ENCODE data around the gene CASP6.

Gene CASP6

DNA sequence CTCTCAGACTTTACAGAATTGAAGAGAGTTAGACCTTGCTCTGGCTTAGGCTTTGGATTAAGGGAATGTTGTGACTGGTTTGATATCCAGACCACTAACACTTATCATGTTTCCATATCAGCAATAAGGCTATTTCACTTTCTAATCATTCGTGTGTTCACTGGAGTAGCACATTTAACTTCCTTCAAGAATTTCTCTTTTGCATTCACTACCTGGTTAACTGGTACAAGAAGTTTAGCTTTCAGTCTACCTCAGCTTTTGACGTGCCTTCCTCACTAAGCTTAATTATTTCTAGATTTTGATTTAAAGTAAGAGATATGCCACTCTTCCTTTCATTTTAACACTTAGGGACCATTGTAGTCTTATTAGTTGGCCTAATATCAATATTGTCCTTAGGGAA is 62.6 kb downstream of the CASP6 start:
- Histone ChIP-seq H3K9me3 (replicated peaks; ENCODE audit: insufficient read depth, low read length) (no peaks in the 10 kb centered on the region), H3F3A (ENCODE audit: insufficient read depth, low read length) (no peaks in the 10 kb centered on the region), H3K79me2 (ENCODE audit: low read length) (no peaks in the 10 kb centered on the region), H2AFZ (ENCODE audit: low read length) (no peak overlapping the region), H3K9me2 (replicated peaks; ENCODE audit: insufficient read depth, low read length) (no peaks in the 10 kb centered on the region), H3K4me3 (ENCODE audit: low read length) (no peak overlapping the region), H3K4me2 (ENCODE audit: low read depth, low read length) (no peak overlapping the region), H3K9ac (ENCODE audit: low read length) (no peak overlapping the region), H3K4me1 (ENCODE audit: low read length) (no peaks in the 10 kb centered on the region), H3K27ac (ENCODE audit: low read length) (no peak overlapping the region), H3K36me3 (replicated peaks; ENCODE audit: insufficient read depth, low read length) (no peaks in the 10 kb centered on the region; the same call in 1 of the 2 replicates), H3K27me3 (replicated peaks; ENCODE audit: insufficient read depth, low read length) (no peaks in the 10 kb centered on the region), H4K20me1 (ENCODE audit: insufficient read depth, low read length) (no peaks in the 10 kb centered on the region)
- no peak for DNase-seq
- no peak for TF ChIP-seq EZH2phosphoT487 (IDR thresholded peaks at IDR 0.05; ENCODE audit: low read length)
- TF ChIP-seq, protein P1, sequence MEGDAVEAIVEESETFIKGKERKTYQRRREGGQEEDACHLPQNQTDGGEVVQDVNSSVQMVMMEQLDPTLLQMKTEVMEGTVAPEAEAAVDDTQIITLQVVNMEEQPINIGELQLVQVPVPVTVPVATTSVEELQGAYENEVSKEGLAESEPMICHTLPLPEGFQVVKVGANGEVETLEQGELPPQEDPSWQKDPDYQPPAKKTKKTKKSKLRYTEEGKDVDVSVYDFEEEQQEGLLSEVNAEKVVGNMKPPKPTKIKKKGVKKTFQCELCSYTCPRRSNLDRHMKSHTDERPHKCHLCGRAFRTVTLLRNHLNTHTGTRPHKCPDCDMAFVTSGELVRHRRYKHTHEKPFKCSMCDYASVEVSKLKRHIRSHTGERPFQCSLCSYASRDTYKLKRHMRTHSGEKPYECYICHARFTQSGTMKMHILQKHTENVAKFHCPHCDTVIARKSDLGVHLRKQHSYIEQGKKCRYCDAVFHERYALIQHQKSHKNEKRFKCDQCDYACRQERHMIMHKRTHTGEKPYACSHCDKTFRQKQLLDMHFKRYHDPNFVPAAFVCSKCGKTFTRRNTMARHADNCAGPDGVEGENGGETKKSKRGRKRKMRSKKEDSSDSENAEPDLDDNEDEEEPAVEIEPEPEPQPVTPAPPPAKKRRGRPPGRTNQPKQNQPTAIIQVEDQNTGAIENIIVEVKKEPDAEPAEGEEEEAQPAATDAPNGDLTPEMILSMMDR (IDR thresholded peaks at IDR 0.05; ENCODE audit: low read length), result no peak
- no peak for TF ChIP-seq EZH2 (optimal IDR thresholded peaks at IDR 0.05; ENCODE audit: low read depth, low read length)
